ENCODE results near the gene C4orf50.

- no peak for TF ChIP-seq CTCF (conservative IDR thresholded peaks at IDR 0.05; ENCODE audit: low read depth, low read length)
- TF ChIP-seq RFX5 (IDR thresholded peaks at IDR 0.05; ENCODE audit: low read depth, low read length), result no peak
- no peak for TF ChIP-seq MXI1 (IDR thresholded peaks at IDR 0.05; ENCODE audit: borderline replicate concordance, low read depth, low read length)
- TF ChIP-seq POLR2A (IDR thresholded peaks at IDR 0.05; ENCODE audit: low read depth, low read length), result no peak
- TF ChIP-seq ELK1 (IDR thresholded peaks at IDR 0.05; ENCODE audit: borderline replicate concordance, low read depth, low read length), result no peak
- TF ChIP-seq BHLHE40 (IDR thresholded peaks at IDR 0.05; ENCODE audit: low read depth, low read length), result no peak
- TF ChIP-seq USF2 (IDR thresholded peaks at IDR 0.05; ENCODE audit: low read depth, low read length), result no peak
- TF ChIP-seq MAZ (IDR thresholded peaks at IDR 0.05; ENCODE audit: borderline replicate concordance, low read depth, low read length), result no peak
Observed at GRCh38 chr4:5885733-5886132, 132.5 kb downstream of the C4orf50 start.

All from IMR-90 (cell line).